Loucy (cell line): ENCODE measurements around the gene TEPSIN.

Source experiments
- H2AFZ ChIP-seq: fragments of 200-600 bp; sonication (generic); 2 replicates; pipeline ENCODE4 v1.6.0; 2016; ENCODE audit warnings: antibody characterized with exemption, mild to moderate bottlenecking, low read length, moderate library complexity
- H3F3A ChIP-seq: fragments of 200-600 bp; 2 replicates; pipeline ENCODE4 v1.6.0; 2016; ENCODE audit warnings: antibody characterized with exemption, low read depth, mild to moderate bottlenecking
- H3K27me3 ChIP-seq: fragments of 200-600 bp; sonication (generic); 2 replicates; pipeline ENCODE4 v1.6.1; 2014; ENCODE audit warnings: low read length, mild to moderate bottlenecking; ENCODE audit not compliant: insufficient read depth, poor library complexity, severe bottlenecking
- H3K36me3 ChIP-seq: fragments of 200-600 bp; sonication (generic); 2 replicates; pipeline ENCODE4 v1.6.1; 2016; ENCODE audit warnings: low read length; ENCODE audit not compliant: insufficient read depth
- H3K4me1 ChIP-seq: fragments of 200-600 bp; sonication (generic); 2 replicates; pipeline ENCODE4 v1.5.1; 2014; ENCODE audit warnings: low read length, mild to moderate bottlenecking; ENCODE audit not compliant: insufficient read depth, poor library complexity, severe bottlenecking
- H3K4me2 ChIP-seq: fragments of 200-600 bp; sonication (generic); 2 replicates; pipeline ENCODE4 v1.6.0; 2014; ENCODE audit warnings: antibody characterized with exemption, low read length, low read depth, mild to moderate bottlenecking; ENCODE audit not compliant: poor library complexity, severe bottlenecking
- H3K4me3 ChIP-seq: fragments of 200-600 bp; sonication (generic); 2 replicates; pipeline ENCODE4 v1.5.1; 2014; ENCODE audit warnings: low read length, mild to moderate bottlenecking, mixed read lengths; ENCODE audit not compliant: poor library complexity, severe bottlenecking
- H3K79me2 ChIP-seq: fragments of 200-600 bp; sonication (generic); 2 replicates; pipeline ENCODE4 v1.6.1; 2014; ENCODE audit warnings: low read length; ENCODE audit not compliant: insufficient read depth
- H3K9ac ChIP-seq: fragments of 200-600 bp; sonication (generic); 2 replicates; pipeline ENCODE4 v1.6.0; 2014; ENCODE audit warnings: mild to moderate bottlenecking, low read depth, low read length, moderate library complexity; ENCODE audit not compliant: poor library complexity, severe bottlenecking
- H3K9me2 ChIP-seq: fragments of 200-600 bp; sonication (generic); replicated peaks from 2 replicates; pipeline ENCODE4 v1.6.1; 2016; ENCODE audit warnings: low read depth, low read length, mixed read lengths
- H3K9me3 ChIP-seq: fragments of 200-600 bp; sonication (generic); 2 replicates; pipeline ENCODE4 v1.6.1; 2014; ENCODE audit warnings: mild to moderate bottlenecking, antibody characterized with exemption, low read length, low read depth; ENCODE audit not compliant: insufficient read depth
- H4K20me1 ChIP-seq: fragments of 200-600 bp; sonication (generic); 2 replicates; pipeline ENCODE4 v1.6.0; 2014; ENCODE audit warnings: antibody characterized with exemption, low read length, mild to moderate bottlenecking; ENCODE audit not compliant: insufficient read depth, poor library complexity, severe bottlenecking
- EZH2phosphoT487 ChIP-seq: fragments of 200-600 bp; IDR thresholded peaks from 2 replicates; pipeline ENCODE4 v1.6.1; 2018; ENCODE audit warnings: antibody characterized with exemption, mild to moderate bottlenecking, moderate library complexity, borderline replicate concordance
- TF ChIP-seq, protein P1 (sequence below): fragments of 200-600 bp; sonication (generic); conservative IDR thresholded peaks from 2 replicates; pipeline ENCODE4 v1.5.1; 2014; ENCODE audit warnings: mild to moderate bottlenecking, antibody characterized with exemption, low read length

The TEPSIN gene

DNA sequence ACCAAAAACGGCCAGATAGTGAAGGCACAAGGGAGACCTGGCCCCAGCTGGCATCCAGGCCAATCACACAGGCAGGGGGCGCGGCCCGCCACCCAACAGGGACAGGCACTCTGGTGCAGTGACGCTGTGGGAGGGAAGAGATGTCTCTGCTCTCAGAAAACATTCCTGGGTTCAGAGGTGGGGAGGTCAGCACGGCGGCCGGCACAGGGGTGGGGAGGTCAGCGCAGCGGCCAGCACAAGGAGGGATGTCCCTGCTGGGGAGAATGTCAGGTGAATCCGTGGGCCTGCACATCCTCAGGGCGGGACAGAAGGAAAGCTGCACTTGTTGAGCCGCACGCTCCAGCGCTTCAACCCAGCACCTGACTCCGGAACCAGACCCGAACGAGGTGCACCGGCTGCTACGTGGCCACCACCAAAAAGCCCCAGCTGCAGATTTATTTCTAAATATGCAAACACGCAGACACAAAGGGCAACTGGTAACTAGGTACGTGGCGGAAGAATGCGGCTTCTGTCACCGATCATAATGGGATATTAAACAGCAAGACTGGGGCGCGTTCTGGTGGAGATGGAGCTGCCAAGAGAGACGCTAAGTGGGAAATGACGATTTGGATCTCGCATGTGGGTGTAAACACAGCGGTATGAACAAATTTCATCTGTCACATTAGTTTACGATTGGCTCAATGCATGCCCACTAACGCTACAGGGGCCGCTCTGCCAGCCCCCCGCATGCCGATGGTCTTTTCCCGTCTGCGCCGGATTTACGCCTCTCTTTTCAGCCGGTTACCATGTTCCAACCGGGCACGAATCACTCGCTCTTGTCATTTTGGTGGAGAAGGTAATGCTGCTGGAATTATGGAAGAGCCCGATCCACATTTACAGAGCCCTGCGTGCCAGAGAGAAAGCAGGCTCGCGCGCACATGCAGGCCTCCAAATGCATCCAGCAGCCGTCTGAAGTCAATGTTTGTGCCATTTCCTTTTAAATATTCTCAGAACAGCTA, 40.7 kb upstream of the TEPSIN start:
- TF ChIP-seq, protein P1, sequence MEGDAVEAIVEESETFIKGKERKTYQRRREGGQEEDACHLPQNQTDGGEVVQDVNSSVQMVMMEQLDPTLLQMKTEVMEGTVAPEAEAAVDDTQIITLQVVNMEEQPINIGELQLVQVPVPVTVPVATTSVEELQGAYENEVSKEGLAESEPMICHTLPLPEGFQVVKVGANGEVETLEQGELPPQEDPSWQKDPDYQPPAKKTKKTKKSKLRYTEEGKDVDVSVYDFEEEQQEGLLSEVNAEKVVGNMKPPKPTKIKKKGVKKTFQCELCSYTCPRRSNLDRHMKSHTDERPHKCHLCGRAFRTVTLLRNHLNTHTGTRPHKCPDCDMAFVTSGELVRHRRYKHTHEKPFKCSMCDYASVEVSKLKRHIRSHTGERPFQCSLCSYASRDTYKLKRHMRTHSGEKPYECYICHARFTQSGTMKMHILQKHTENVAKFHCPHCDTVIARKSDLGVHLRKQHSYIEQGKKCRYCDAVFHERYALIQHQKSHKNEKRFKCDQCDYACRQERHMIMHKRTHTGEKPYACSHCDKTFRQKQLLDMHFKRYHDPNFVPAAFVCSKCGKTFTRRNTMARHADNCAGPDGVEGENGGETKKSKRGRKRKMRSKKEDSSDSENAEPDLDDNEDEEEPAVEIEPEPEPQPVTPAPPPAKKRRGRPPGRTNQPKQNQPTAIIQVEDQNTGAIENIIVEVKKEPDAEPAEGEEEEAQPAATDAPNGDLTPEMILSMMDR: no peak
- TF ChIP-seq EZH2phosphoT487: no peak
- no peak overlapping the region for H3K4me2 ChIP-seq
- no peak overlapping the region for H2AFZ ChIP-seq
- H3K4me1 ChIP-seq: peaks cover 5% of the 10 kb centered on the region
- H3K36me3 ChIP-seq: peaks cover 26% of the 10 kb centered on the region; the same call in 1 of the 2 replicates
- no peaks in the 10 kb centered on the region for H4K20me1 ChIP-seq
- no peaks in the 10 kb centered on the region for H3K9me3 ChIP-seq
- H3K79me2 ChIP-seq: peaks cover 30% of the 10 kb centered on the region
- H3K27me3 ChIP-seq: no peaks in the 10 kb centered on the region
- H3K9me2 ChIP-seq: no peaks in the 10 kb centered on the region
- no peak overlapping the region for H3K9ac ChIP-seq
- no peak overlapping the region for H3K4me3 ChIP-seq
- no peaks in the 10 kb centered on the region for H3F3A ChIP-seq

DNA sequence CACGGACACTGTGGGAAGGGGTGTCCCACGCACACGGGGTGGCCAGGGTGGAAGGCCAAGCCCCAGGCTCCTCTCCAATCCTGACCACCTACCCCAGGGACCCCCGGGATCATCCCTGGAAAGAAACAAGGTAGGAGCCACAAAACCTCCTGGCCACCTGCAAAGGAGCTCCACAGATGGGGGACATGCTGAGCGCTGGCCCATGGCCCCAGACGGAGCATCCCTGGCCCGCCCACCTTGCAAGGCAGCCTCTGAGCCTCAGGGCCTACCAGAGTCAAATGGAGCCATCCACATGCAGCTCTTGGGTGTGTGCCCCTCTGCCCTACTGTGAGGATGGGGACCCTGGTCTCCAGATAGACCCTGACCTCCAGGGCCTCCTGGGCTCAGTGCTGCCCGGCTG, 40.0 kb upstream of the TEPSIN start:
- Histone ChIP-seq H3K4me1 (peaks cover under 1% of the 10 kb centered on the region), H3F3A (no peaks in the 10 kb centered on the region), H3K36me3 (peaks cover 32% of the 10 kb centered on the region; the same call in 1 of the 2 replicates), H2AFZ (no peak overlapping the region), H3K79me2 (peaks cover 22% of the 10 kb centered on the region; the same call in 1 of the 2 replicates), H3K27me3 (no peaks in the 10 kb centered on the region), H3K9me2 (no peaks in the 10 kb centered on the region), H3K4me2 (no peak overlapping the region), H3K4me3 (no peak overlapping the region), H3K9ac (no peak overlapping the region), H3K9me3 (no peaks in the 10 kb centered on the region), H4K20me1 (no peaks in the 10 kb centered on the region)
- TF ChIP-seq, protein P1: no peak
- TF ChIP-seq EZH2phosphoT487: no peak

DNA sequence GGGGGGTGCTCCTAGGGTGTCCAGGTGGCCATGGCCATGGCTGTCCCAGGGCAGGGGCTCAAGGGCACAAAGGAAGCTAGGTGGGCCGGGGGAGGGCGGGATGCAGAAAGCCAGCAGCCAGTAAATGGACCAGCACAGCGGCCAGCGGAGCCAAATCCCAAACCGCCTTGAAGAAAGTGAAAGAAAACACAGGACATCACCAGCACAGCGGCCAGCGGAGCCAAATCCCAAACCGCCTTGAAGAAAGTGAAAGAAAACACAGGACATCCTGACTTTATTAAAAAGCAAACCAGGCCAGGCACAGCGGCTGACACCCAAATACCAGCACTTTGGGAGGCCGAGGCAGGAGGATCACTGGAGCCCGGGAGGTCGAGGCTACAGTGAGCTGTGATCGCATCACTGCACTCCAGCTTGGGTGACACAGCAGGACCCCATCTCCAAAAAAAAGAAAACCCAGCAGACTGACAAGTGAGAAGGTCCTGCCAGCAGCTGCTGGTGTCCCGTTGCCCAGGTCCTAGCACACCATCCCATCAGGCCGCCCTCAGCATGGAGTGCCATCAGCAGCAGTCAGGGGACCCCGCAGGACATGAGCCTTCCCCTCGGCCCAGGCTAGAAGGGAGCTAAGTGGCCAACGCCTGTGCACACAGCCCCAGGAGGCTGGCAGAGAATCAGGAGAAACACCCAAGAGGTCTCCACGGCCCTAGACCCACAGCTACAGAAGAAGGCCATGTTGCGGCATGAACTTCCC, 39.3 kb upstream of the TEPSIN start:
- no peak overlapping the region for H3K4me2 ChIP-seq
- no peaks in the 10 kb centered on the region for H4K20me1 ChIP-seq
- no peak overlapping the region for H2AFZ ChIP-seq
- peaks cover 16% of the 10 kb centered on the region; the same call in 1 of the 2 replicates for H3K79me2 ChIP-seq
- H3K9me3 ChIP-seq: no peaks in the 10 kb centered on the region
- H3K9me2 ChIP-seq: no peaks in the 10 kb centered on the region
- H3K27me3 ChIP-seq: no peaks in the 10 kb centered on the region
- no peak overlapping the region for H3K9ac ChIP-seq
- H3K4me1 ChIP-seq: peaks cover 7% of the 10 kb centered on the region
- peaks cover 32% of the 10 kb centered on the region; the same call in 1 of the 2 replicates for H3K36me3 ChIP-seq
- H3K4me3 ChIP-seq: no peak overlapping the region
- peaks cover 2% of the 10 kb centered on the region; the same call in 1 of the 2 replicates for H3F3A ChIP-seq
- TF ChIP-seq, protein P1: no peak
- TF ChIP-seq EZH2phosphoT487: no peak
